K562 (cell line): ENCODE data around the gene MIDN. TPM values are rescaled to one million over a fixed set of nuclear protein-coding genes. Genes with fewer than 3 reads are reported as not detected.
A peak's percentile ranks its signal among the peaks of the same experiment; 100 is the strongest.

Source experiments
- BHLHE40 ChIP-seq: IDR thresholded peaks from 2 replicates; pipeline ENCODE4 v1.6.1; 2011; ENCODE audit warnings: low read length, improper control_type of control experiment
- C11orf30 ChIP-seq: fragments of 450-650 bp; IDR thresholded peaks from 2 replicates; pipeline ENCODE4 v1.6.1; 2016; ENCODE audit warnings: low read depth, mild to moderate bottlenecking
- GMEB1 ChIP-seq: fragments of 250-450 bp; sonication (Bioruptor Pico); IDR thresholded peaks from 2 replicates; pipeline ENCODE4 v1.4.0; 2020; ENCODE audit warnings: mild to moderate bottlenecking
- GTF2F1 ChIP-seq: IDR thresholded peaks from 2 replicates; pipeline ENCODE4 v1.6.1; 2011; ENCODE audit warnings: low read depth, low read length, improper control_type of control experiment
- KLF16 ChIP-seq: IDR thresholded peaks from 2 replicates; pipeline ENCODE4 v1.6.1; 2016; ENCODE audit warnings: antibody characterized with exemption
- NR2C2 ChIP-seq, 2 experiments: fragments of 200-800 bp in 1 of 2; sonication (Bioruptor generic) in 1 of 2; sonication (generic) in 1 of 2; formaldehyde crosslinking in 1 of 2; IDR thresholded peaks; 2 replicates each; pipeline versions ENCODE4 v1.6.1 to v1.8.0; 2016 to 2022; ENCODE audit warnings: mild to moderate bottlenecking in 1 of 2, missing compliant biosample characterization in 1 of 2, missing genetic modification characterization in 1 of 2, missing genetic modification reagents in 1 of 2
- RAD21 ChIP-seq, 2 experiments: fragments of 250-450 bp in 1 of 2; fragments of 450-650 bp in 1 of 2; sonication (Bioruptor Pico) in 1 of 2; formaldehyde crosslinking in 1 of 2; IDR thresholded peaks in 1 of 2; conservative IDR thresholded peaks in 1 of 2; 2 replicates each; pipeline versions ENCODE4 v1.4.0 to v1.8.0; 2020 to 2022; ENCODE audit warnings: mild to moderate bottlenecking in 2 of 2, moderate library complexity in 1 of 2
- SIN3B ChIP-seq: fragments of 450-650 bp; IDR thresholded peaks from 2 replicates; pipeline ENCODE4 v1.6.1; 2017; ENCODE audit warnings: low read depth, mild to moderate bottlenecking, moderate library complexity
- SMAD3 ChIP-seq: fragments of 450-650 bp; formaldehyde crosslinking; conservative IDR thresholded peaks from 2 replicates; pipeline ENCODE4 v1.4.0; 2020; ENCODE audit warnings: mild to moderate bottlenecking
- SMAD4 ChIP-seq: fragments of 250-450 bp; sonication (Bioruptor Pico); conservative IDR thresholded peaks from 2 replicates; pipeline ENCODE4 v1.8.0; 2021; ENCODE audit warnings: inconsistent platforms, mild to moderate bottlenecking, moderate library complexity
- SMARCE1 ChIP-seq: fragments of 450-650 bp; IDR thresholded peaks from 2 replicates; pipeline ENCODE4 v1.7.1; 2016; ENCODE audit warnings: mild to moderate bottlenecking
- ZNF134 ChIP-seq: fragments of 250-450 bp; sonication (Bioruptor Pico); conservative IDR thresholded peaks from 2 replicates; pipeline ENCODE4 v1.4.0; 2020
- ZNF253 ChIP-seq: fragments of 250-450 bp; sonication (Bioruptor Pico); conservative IDR thresholded peaks from 2 replicates; pipeline ENCODE4 v1.6.1; 2021; ENCODE audit warnings: mild to moderate bottlenecking
- ZNF384 ChIP-seq: IDR thresholded peaks from 2 replicates; pipeline ENCODE4 v1.6.1; 2012; ENCODE audit warnings: low read depth, low read length, improper control_type of control experiment
- polyA plus RNA-seq, 8 experiments: library from polyadenylated mRNA; depleted of rRNA in 4 of 8; stranded (reverse) in 5 of 8; unstranded in 3 of 8; fragments of >200 nt; fragmentation: Nextera tagmentation in 2 of 8; fragmentation: Illumina TruSeq in 1 of 8; extraction: Ambion mirVana in 2 of 8; extraction: Trizol in 1 of 8; gene quantifications; 2 replicates each; pipeline versions ENCODE4 v1.2.1 to v1.2.3, GENCODE V29; 2011 to 2014; ENCODE audit warnings: inconsistent platforms in 1 of 8, missing spikeins in 1 of 8
- total RNA-seq, 7 experiments: library from RNA; depleted of rRNA in 6 of 7; stranded (reverse); fragments of >200 nt in 6 of 7; fragmentation: Illumina TruSeq in 2 of 7; extraction: Trizol in 2 of 7; gene quantifications; 2 replicates each; pipeline versions ENCODE4 v1.2.1 to v1.2.3, GENCODE V29; 2011 to 2021; ENCODE audit warnings: low replicate concordance in 1 of 7
- TF ChIP-seq, protein P1 (sequence below), 3 experiments: fragments of 200-800 bp in 1 of 3; fragments of 250-450 bp in 1 of 3; fragments of 450-650 bp in 1 of 3; sonication (Bioruptor Pico) in 1 of 3; sonication (Bioruptor generic) in 1 of 3; formaldehyde crosslinking in 1 of 3; IDR thresholded peaks; 2 replicates each; pipeline versions ENCODE4 v1.6.1 to v1.8.0; 2016 to 2022; ENCODE audit warnings: mild to moderate bottlenecking in 2 of 3, missing genetic modification characterization in 2 of 3, missing compliant biosample characterization in 1 of 3, moderate library complexity in 1 of 3
- TF ChIP-seq, protein P2 (sequence below): sonication (generic); formaldehyde crosslinking; IDR thresholded peaks from 2 replicates; pipeline ENCODE4 v1.8.1; 2023; ENCODE audit warnings: mild to moderate bottlenecking, missing genetic modification reagents
- TF ChIP-seq, protein P3 (sequence below): sonication (generic); formaldehyde crosslinking; IDR thresholded peaks from 2 replicates; pipeline ENCODE4 v1.8.1; 2022; ENCODE audit warnings: missing genetic modification reagents

Gene MIDN
- total and polyA plus RNA-seq, 9 of the 15 experiments (the other 6 are each of a cell fraction or from before 2014, with no cell fraction given): 0.17 to 120 (median 10.1) TPM

- TF ChIP-seq, protein P1, sequence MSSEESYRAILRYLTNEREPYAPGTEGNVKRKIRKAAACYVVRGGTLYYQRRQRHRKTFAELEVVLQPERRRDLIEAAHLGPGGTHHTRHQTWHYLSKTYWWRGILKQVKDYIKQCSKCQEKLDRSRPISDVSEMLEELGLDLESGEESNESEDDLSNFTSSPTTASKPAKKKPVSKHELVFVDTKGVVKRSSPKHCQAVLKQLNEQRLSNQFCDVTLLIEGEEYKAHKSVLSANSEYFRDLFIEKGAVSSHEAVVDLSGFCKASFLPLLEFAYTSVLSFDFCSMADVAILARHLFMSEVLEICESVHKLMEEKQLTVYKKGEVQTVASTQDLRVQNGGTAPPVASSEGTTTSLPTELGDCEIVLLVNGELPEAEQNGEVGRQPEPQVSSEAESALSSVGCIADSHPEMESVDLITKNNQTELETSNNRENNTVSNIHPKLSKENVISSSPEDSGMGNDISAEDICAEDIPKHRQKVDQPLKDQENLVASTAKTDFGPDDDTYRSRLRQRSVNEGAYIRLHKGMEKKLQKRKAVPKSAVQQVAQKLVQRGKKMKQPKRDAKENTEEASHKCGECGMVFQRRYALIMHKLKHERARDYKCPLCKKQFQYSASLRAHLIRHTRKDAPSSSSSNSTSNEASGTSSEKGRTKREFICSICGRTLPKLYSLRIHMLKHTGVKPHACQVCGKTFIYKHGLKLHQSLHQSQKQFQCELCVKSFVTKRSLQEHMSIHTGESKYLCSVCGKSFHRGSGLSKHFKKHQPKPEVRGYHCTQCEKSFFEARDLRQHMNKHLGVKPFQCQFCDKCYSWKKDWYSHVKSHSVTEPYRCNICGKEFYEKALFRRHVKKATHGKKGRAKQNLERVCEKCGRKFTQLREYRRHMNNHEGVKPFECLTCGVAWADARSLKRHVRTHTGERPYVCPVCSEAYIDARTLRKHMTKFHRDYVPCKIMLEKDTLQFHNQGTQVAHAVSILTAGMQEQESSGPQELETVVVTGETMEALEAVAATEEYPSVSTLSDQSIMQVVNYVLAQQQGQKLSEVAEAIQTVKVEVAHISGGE (CRISPR knock-in tag; IDR thresholded peaks at IDR 0.05): peak in 2 of 3 experiments; percentile 25 to 40; a peak in 2 of 6 replicates
- peak; percentile 93 for TF ChIP-seq GMEB1
- no peak for TF ChIP-seq C11orf30
- no peak for TF ChIP-seq GTF2F1
- peak; percentile 85 for TF ChIP-seq BHLHE40
- TF ChIP-seq, protein P2, sequence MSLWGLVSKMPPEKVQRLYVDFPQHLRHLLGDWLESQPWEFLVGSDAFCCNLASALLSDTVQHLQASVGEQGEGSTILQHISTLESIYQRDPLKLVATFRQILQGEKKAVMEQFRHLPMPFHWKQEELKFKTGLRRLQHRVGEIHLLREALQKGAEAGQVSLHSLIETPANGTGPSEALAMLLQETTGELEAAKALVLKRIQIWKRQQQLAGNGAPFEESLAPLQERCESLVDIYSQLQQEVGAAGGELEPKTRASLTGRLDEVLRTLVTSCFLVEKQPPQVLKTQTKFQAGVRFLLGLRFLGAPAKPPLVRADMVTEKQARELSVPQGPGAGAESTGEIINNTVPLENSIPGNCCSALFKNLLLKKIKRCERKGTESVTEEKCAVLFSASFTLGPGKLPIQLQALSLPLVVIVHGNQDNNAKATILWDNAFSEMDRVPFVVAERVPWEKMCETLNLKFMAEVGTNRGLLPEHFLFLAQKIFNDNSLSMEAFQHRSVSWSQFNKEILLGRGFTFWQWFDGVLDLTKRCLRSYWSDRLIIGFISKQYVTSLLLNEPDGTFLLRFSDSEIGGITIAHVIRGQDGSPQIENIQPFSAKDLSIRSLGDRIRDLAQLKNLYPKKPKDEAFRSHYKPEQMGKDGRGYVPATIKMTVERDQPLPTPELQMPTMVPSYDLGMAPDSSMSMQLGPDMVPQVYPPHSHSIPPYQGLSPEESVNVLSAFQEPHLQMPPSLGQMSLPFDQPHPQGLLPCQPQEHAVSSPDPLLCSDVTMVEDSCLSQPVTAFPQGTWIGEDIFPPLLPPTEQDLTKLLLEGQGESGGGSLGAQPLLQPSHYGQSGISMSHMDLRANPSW: 0 out of 2 replicates have a peak, but pooled peaks have one; percentile 22
- 0 out of 2 replicates have a peak, but pooled peaks have one; percentile 25 for TF ChIP-seq ZNF384
- TF ChIP-seq SMARCE1: peak; percentile 30; the same call in 1 of the 2 replicates
- TF ChIP-seq ZNF134 (CRISPR knock-in tag): no peak
- TF ChIP-seq RAD21 (CRISPR knock-in tag; conservative IDR thresholded peaks at IDR 0.05 in 1 of 2, IDR thresholded peaks at IDR 0.05 in 1 of 2): peak; percentile 95 to 96
- TF ChIP-seq, protein P3, sequence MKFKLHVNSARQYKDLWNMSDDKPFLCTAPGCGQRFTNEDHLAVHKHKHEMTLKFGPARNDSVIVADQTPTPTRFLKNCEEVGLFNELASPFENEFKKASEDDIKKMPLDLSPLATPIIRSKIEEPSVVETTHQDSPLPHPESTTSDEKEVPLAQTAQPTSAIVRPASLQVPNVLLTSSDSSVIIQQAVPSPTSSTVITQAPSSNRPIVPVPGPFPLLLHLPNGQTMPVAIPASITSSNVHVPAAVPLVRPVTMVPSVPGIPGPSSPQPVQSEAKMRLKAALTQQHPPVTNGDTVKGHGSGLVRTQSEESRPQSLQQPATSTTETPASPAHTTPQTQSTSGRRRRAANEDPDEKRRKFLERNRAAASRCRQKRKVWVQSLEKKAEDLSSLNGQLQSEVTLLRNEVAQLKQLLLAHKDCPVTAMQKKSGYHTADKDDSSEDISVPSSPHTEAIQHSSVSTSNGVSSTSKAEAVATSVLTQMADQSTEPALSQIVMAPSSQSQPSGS: peak; percentile 85
- TF ChIP-seq KLF16: no peak
- peak; percentile 80 for TF ChIP-seq SMAD4
- peak; percentile 68; the same call in 1 of the 2 replicates for TF ChIP-seq SMAD3 (CRISPR knock-in tag)
- no peak for TF ChIP-seq ZNF253 (CRISPR knock-in tag)
- no peak for TF ChIP-seq NR2C2 (CRISPR knock-in tag; IDR thresholded peaks at IDR 0.05)
- TF ChIP-seq NR2C2 (tag; IDR thresholded peaks at IDR 0.05): peak; percentile 69
- TF ChIP-seq SIN3B: peak; percentile 76
Measured at GRCh38 chr19:1239796-1240737, 8.3 kb upstream of the MIDN start (continued).
